Measurements from ENCODE around the gene MYH8.

MYH8 gene

GRCh38 chr17:10370016-10370608 lies 51.6 kb downstream of the MYH8 start:
- no peak for TF ChIP-seq CTCF (IDR thresholded peaks at IDR 0.05; ENCODE audit: low read depth, low read length, missing control alignments)
- no peak for DNase-seq (ENCODE audit: extremely low read depth, low read depth)
- H3K4me3 ChIP-seq (replicated peaks; ENCODE audit: low read depth, low read length) = no peak overlapping the region

DNA sequence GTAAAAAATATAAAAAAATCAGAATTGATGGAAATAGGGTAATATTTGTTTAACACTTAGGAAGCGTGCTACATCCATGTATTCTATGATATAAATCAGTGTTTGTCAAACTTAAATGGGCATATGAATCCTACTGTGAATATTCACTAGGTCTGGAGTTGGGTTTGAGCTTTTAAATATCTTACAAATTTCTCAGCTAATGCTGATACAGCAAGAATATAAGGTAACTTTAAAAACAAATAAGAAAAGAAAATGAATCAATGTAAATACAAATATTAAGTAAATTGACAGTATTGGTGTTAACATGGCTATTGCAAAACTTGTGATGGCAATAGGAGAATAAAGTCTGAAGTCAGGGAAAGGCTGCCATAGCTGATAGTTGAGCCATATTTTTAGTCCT lies 52.5 kb downstream of the MYH8 start:
- TF ChIP-seq CTCF (IDR thresholded peaks at IDR 0.05; ENCODE audit: low read depth, low read length, missing control alignments) = no peak
- H3K4me3 ChIP-seq (replicated peaks; ENCODE audit: low read depth, low read length) = no peak overlapping the region
- no peak for DNase-seq (ENCODE audit: extremely low read depth, low read depth)

- no peak overlapping the region for H3K4me3 ChIP-seq (replicated peaks; ENCODE audit: low read depth, low read length)
- no peak for TF ChIP-seq CTCF (IDR thresholded peaks at IDR 0.05; ENCODE audit: low read depth, low read length, missing control alignments)
- DNase-seq (ENCODE audit: extremely low read depth, low read depth) = no peak
These were observed 53.2 kb downstream of the MYH8 start for GRCh38 chr17:10368561-10368960.

GRCh38 chr17:10360578-10360977 lies 61.2 kb downstream of the MYH8 start:
- no peak for DNase-seq (ENCODE audit: extremely low read depth, low read depth)
- TF ChIP-seq CTCF (IDR thresholded peaks at IDR 0.05; ENCODE audit: low read depth, low read length, missing control alignments) = no peak
- no peak overlapping the region for H3K4me3 ChIP-seq (replicated peaks; ENCODE audit: low read depth, low read length)

GRCh38 chr17:10357768-10358167 lies 64.0 kb downstream of the MYH8 start:
- no peak for DNase-seq (ENCODE audit: extremely low read depth, low read depth)
- TF ChIP-seq CTCF (IDR thresholded peaks at IDR 0.05; ENCODE audit: low read depth, low read length, missing control alignments) = peak; percentile 60
- no peak overlapping the region for H3K4me3 ChIP-seq (replicated peaks; ENCODE audit: low read depth, low read length)

DNA sequence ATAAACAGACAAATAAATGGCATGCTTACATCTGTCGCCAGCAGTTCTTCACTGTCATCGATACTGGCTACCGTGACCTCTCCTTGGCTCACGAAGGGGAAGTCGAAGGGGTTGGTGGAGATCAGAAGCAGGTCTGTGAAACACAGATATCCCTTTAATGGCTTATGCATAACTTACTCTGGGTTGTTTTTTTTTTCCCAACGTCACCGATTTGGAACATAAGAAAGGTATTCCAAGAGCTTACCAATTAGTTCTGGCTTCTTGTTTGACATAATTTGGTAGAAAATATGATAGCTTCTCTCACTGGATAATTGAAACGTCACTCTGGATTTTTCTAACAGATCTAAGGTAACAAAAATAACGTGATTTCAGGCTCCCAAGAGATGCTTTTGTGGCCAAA lies 67.1 kb downstream of the MYH8 start:
- no peak for TF ChIP-seq CTCF (IDR thresholded peaks at IDR 0.05; ENCODE audit: low read depth, low read length, missing control alignments)
- H3K4me3 ChIP-seq (replicated peaks; ENCODE audit: low read depth, low read length) = no peak overlapping the region
- no peak for DNase-seq (ENCODE audit: extremely low read depth, low read depth)

DNA sequence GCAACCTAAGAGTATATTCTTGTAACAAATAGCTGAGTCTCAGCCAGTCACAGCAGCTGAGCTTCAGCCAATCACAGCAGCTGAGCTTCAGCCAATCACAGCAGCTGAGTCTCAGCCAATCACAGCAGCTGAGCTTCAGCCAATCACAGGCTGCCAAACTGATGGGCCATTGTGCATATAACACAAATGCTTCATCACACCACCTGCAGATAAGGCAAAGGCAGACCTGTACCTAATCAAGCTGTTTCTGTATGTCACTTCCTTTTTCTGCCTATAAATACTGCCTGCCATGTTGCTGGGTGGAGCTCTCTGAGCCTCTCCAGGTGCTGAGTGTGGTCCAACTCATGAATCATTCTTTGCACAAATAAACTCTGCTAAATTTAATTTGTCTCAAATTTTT lies 68.9 kb downstream of the MYH8 start:
- no peak overlapping the region for H3K4me3 ChIP-seq (replicated peaks; ENCODE audit: low read depth, low read length)
- DNase-seq (ENCODE audit: extremely low read depth, low read depth) = no peak
- TF ChIP-seq CTCF (IDR thresholded peaks at IDR 0.05; ENCODE audit: low read depth, low read length, missing control alignments) = no peak
